DND-41 (cell line): ENCODE results near the gene GAB4.
"Not testable (repeated sequence)": the region's sequence is repeated elsewhere in the genome, so short reads cannot be mapped to it uniquely, and the experiment has no call there.

Experiments used
- ATAC-seq: fragments of 200-7000 bp; cut with Tn5 transposase; 3 replicates; pipeline ENCODE4 v1.9.1; 2021; ENCODE audit warnings: low read depth; ENCODE audit not compliant: insufficient read depth
- DNase-seq: peaks from one replicate; pipeline ENCODE4 v3.0.0-alpha.2; 2020
- H2AFZ ChIP-seq: 2 replicates; pipeline ENCODE4 v1.6.0; 2012; ENCODE audit warnings: low read depth, low read length
- H3K27ac ChIP-seq: 2 replicates; pipeline ENCODE4 v1.5.1; 2012; ENCODE audit warnings: low read length, inconsistent platforms
- H3K27me3 ChIP-seq: fragments of 200-600 bp; sonication (generic); 2 replicates; pipeline ENCODE4 v1.6.0; 2012; ENCODE audit warnings: low read length, mild to moderate bottlenecking, inconsistent platforms; ENCODE audit not compliant: insufficient read depth, poor library complexity
- H3K36me3 ChIP-seq: 2 replicates; pipeline ENCODE4 v1.5.1; 2012; ENCODE audit warnings: low read length, inconsistent platforms; ENCODE audit not compliant: insufficient read depth
- H3K4me1 ChIP-seq: 2 replicates; pipeline ENCODE4 v1.5.1; 2012; ENCODE audit warnings: mild to moderate bottlenecking, low read length; ENCODE audit not compliant: insufficient read depth
- H3K4me2 ChIP-seq: 2 replicates; pipeline ENCODE4 v1.6.0; 2012; ENCODE audit warnings: mild to moderate bottlenecking, moderate library complexity, low read length, inconsistent platforms; ENCODE audit not compliant: insufficient read depth
- H3K4me3 ChIP-seq, 2 experiments: fragments of 200-600 bp in 1 of 2; shearing (Covaris generic) in 1 of 2; 2 replicates each; pipeline ENCODE4 v1.5.1; 2012 to 2016; ENCODE audit warnings: inconsistent platforms in 2 of 2, low read length in 2 of 2, mild to moderate bottlenecking in 2 of 2, low read depth in 1 of 2, moderate library complexity in 1 of 2
- H3K79me2 ChIP-seq: 2 replicates; pipeline ENCODE4 v1.6.0; 2012; ENCODE audit warnings: low read length, inconsistent platforms; ENCODE audit not compliant: insufficient read depth
- H3K9ac ChIP-seq: 2 replicates; pipeline ENCODE4 v1.6.0; 2012; ENCODE audit warnings: low read depth, mild to moderate bottlenecking, inconsistent platforms, low read length, moderate library complexity
- H3K9me3 ChIP-seq: 2 replicates; pipeline ENCODE4 v1.5.1; 2012; ENCODE audit warnings: low read length, moderate library complexity, mild to moderate bottlenecking, inconsistent platforms; ENCODE audit not compliant: insufficient read depth, severe bottlenecking
- H4K20me1 ChIP-seq: 2 replicates; pipeline ENCODE4 v1.6.0; 2012; ENCODE audit warnings: low read length; ENCODE audit not compliant: insufficient read depth
- EZH2 ChIP-seq: IDR thresholded peaks from 3 replicates; pipeline ENCODE4 v1.6.1; 2012; ENCODE audit warnings: borderline replicate concordance, low read depth, mild to moderate bottlenecking, moderate library complexity, low read length, inconsistent platforms; ENCODE audit not compliant: severe bottlenecking
- TF ChIP-seq, protein P1 (sequence below): IDR thresholded peaks from 2 replicates; pipeline ENCODE4 v1.5.1; 2012; ENCODE audit warnings: borderline replicate concordance, low read length, moderate library complexity, mild to moderate bottlenecking; ENCODE audit not compliant: poor library complexity, severe bottlenecking; ENCODE audit errors: extremely low read depth

Gene GAB4

DNA sequence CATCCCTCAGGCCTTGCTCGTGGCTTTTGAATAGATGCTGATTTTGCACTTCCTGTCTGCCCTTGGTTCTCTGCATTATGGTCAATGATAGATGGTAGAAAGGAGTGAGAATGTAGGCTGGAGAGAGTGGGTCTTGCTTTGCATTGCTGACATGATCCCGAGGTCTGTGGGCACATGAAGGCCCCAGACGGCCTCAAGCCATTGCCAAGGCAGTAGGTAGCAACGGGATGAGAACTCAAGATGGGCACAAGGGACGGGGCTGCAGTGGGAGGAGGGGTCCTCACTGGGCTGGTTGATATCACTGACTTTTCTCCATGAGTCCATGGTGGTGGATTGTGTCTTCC, 54.0 kb downstream of the GAB4 start:
- no peaks in the 10 kb centered on the region for H3K9me3 ChIP-seq
- H3K4me3 ChIP-seq = no peak overlapping the region
- DNase-seq = no peak
- no peak overlapping the region for H3K9ac ChIP-seq
- H3K27me3 ChIP-seq = no peaks in the 10 kb centered on the region
- no peak overlapping the region for H3K4me2 ChIP-seq
- H3K4me1 ChIP-seq = no peaks in the 10 kb centered on the region
- TF ChIP-seq, protein P1, sequence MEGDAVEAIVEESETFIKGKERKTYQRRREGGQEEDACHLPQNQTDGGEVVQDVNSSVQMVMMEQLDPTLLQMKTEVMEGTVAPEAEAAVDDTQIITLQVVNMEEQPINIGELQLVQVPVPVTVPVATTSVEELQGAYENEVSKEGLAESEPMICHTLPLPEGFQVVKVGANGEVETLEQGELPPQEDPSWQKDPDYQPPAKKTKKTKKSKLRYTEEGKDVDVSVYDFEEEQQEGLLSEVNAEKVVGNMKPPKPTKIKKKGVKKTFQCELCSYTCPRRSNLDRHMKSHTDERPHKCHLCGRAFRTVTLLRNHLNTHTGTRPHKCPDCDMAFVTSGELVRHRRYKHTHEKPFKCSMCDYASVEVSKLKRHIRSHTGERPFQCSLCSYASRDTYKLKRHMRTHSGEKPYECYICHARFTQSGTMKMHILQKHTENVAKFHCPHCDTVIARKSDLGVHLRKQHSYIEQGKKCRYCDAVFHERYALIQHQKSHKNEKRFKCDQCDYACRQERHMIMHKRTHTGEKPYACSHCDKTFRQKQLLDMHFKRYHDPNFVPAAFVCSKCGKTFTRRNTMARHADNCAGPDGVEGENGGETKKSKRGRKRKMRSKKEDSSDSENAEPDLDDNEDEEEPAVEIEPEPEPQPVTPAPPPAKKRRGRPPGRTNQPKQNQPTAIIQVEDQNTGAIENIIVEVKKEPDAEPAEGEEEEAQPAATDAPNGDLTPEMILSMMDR = no peak
- TF ChIP-seq EZH2 = no peak
- no peak overlapping the region for H2AFZ ChIP-seq
- ATAC-seq = no peak
- H4K20me1 ChIP-seq = no peaks in the 10 kb centered on the region
- no peaks in the 10 kb centered on the region for H3K36me3 ChIP-seq
- no peaks in the 10 kb centered on the region for H3K79me2 ChIP-seq
- H3K27ac ChIP-seq = no peak overlapping the region

DNA sequence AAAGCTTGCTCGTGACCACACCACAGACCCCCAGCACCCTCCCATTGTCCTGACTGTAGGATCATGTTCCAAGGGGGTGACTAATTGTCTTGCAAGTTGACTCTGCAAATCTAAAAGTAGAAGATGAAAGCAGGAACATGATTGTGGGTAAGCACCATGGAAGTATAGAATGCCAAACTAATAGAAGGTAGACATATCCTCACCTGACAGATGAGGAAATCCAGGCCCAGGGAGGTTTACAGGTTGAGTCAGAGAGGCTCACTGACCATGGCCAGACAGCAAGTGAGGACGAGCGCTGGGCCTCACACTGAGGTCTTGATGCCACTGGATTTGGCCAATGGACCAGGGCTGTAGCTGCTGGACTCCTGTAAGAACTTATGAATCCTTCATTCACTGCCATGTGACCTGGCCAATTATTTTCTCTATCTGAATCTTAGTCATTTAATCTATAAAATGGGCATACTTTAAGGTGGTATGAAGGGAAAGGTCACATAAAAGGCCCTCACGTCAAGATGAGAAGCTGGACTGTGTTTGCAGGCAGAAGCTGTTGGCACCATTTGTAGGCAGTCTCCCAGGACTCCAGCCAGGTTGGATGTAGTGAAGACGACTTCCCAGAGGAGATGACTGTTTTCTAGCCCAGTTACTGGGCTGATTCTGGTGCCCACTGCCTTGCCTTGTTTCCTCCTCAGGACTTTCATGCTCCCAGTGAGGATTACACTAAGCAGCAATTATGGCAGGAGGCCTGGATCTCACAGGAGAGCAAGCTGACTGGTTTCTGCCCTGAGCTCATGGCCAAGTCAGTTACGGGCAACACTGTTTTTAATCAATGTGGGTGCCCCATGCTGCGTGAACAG, 54.6 kb downstream of the GAB4 start:
- H3K27ac ChIP-seq = no peak overlapping the region
- H3K9ac ChIP-seq = no peak overlapping the region
- H3K36me3 ChIP-seq = no peaks in the 10 kb centered on the region
- no peaks in the 10 kb centered on the region for H3K4me1 ChIP-seq
- H3K4me2 ChIP-seq = no peak overlapping the region
- no peak for ATAC-seq
- no peaks in the 10 kb centered on the region for H3K9me3 ChIP-seq
- H3K4me3 ChIP-seq = no peak overlapping the region
- H4K20me1 ChIP-seq = no peaks in the 10 kb centered on the region
- H3K27me3 ChIP-seq = no peaks in the 10 kb centered on the region
- no peaks in the 10 kb centered on the region for H3K79me2 ChIP-seq
- DNase-seq = no peak
- TF ChIP-seq EZH2 = no peak
- TF ChIP-seq, protein P1 = no peak
- no peak overlapping the region for H2AFZ ChIP-seq

DNA sequence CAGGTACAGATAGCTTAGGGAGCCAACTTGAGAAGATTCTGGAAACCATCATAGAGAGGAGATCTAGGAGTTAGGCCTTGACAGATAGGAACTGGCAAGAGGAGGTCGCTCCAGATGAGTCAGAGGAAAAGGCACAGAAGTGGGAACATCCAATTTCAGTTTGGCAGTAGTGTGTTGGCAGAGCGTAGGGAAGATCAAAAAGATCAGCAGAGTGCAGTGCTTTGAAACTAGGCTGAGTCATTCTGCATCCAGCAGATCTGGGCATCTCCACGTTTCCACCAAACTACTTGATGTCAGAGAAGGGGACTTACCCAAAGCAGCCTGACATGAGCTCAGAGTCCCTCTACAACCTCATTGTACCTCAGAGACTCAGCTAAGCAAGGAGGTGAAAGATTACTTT, 58.5 kb downstream of the GAB4 start:
- H3K27ac ChIP-seq = no peak overlapping the region

DNA sequence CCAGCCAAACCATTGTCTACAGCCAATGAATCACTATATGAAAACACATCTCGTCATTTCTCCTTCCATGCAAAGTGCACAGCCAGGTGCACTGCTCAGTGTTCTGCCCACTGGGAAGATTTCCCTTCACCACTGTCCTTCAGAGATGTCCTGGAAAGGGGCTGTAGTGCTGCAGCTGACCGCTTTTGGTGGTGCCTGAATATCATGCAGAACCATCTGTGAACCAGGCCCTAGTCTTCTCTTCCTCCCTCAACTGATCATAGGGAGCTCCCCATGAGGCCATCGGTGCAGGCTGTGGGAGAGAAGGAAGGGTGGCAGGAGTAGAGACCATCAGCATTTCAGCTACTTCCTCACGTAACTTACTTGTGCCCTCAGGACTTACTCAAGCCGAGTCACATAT, 70.2 kb downstream of the GAB4 start:
- TF ChIP-seq, protein P1 = no peak
- TF ChIP-seq EZH2 = no peak
- Histone ChIP-seq H3K9ac (no peak overlapping the region), H3K27ac (no peak overlapping the region)

More for the DNA sequence above, 58.5 kb downstream of the GAB4 start:
- Histone ChIP-seq H3K4me1 (no peaks in the 10 kb centered on the region), H3K36me3 (no peaks in the 10 kb centered on the region), H3K27me3 (no peaks in the 10 kb centered on the region), H4K20me1 (no peaks in the 10 kb centered on the region), H3K4me2 (no peak overlapping the region), H3K4me3 (no peak overlapping the region), H3K9ac (no peak overlapping the region), H3K79me2 (no peaks in the 10 kb centered on the region), H2AFZ (no peak overlapping the region), H3K9me3 (no peaks in the 10 kb centered on the region)
- DNase-seq (no peak), ATAC-seq (peak; percentile 60)
- TF ChIP-seq EZH2 = no peak

DNA sequence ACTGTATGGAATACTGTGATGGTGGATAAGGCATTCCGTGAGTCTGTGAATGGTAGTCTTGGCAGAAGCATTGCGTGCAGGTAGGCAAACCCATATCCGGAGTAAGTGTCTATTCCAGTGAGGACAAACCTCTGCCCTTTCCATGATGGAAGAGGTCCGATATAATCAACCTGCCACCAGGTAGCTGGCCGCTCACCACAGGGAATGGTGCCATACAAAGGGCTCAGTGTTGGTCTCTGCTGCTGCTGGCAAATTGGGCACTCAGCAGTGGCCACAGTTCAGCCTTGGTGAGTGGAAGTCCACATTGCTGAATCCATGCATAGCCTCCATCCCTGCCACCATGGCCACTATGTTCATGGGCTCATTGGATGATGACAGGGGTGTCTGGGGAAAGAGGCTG, 70.8 kb downstream of the GAB4 start:
- not testable (repeated sequence) for H3K9ac ChIP-seq, H3K36me3 ChIP-seq, H3K27ac ChIP-seq, ATAC-seq, DNase-seq, H3K79me2 ChIP-seq, H3K4me3 ChIP-seq, H3K4me1 ChIP-seq, H4K20me1 ChIP-seq, H3K4me2 ChIP-seq, H3K9me3 ChIP-seq, H2AFZ ChIP-seq
- H3K27me3 ChIP-seq = peaks cover 11% of the 10 kb centered on the region

More for the DNA sequence above, 70.2 kb downstream of the GAB4 start:
- peaks cover 5% of the 10 kb centered on the region for H3K27me3 ChIP-seq
- no peaks in the 10 kb centered on the region for H4K20me1 ChIP-seq
- H2AFZ ChIP-seq = no peak overlapping the region
- no peaks in the 10 kb centered on the region for H3K36me3 ChIP-seq
- H3K4me3 ChIP-seq = no peak overlapping the region
- no peaks in the 10 kb centered on the region for H3K4me1 ChIP-seq
- no peak for DNase-seq
- ATAC-seq = no peak
- H3K9me3 ChIP-seq = no peaks in the 10 kb centered on the region
- H3K4me2 ChIP-seq = no peak overlapping the region
- H3K79me2 ChIP-seq = no peaks in the 10 kb centered on the region
